Measurements from ENCODE around the gene COX4I2.

The COX4I2 gene

DNA sequence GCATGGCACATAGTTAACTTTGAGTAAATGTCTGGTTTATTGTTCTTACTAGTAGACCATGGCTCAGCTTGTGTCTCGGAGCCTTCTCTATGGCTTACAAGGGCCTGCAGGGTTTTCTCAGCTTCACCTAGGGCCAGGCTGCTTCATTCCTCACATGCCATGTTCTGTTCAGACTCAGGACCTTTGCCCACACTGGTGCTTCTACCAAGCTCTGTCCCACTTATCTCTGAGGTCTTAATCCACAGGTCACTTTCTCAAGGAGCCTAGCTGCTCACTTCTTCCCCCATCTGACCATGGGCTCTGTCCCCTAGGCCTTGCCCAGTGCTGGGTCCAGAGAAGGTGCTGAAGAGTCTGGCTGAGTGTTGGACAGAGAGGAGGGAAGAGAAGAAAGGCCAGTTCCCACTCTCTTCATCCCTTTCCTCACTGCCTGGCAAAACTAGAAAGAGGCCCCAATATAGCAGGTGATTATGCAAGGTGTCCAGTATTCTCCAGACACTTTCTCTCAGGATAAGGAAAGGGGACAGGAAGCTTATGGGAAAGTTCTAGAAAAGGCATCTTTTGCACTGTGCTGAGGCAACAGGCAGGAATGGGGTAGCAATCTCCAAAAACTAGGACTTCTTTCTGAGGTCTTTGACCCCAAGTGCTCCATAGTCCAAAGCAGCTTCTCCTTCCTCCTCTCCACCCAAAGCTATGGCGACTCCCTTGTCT is 40.0 kb downstream of the COX4I2 start:
- no peak for DNase-seq (ENCODE audit: low read depth)

DNA sequence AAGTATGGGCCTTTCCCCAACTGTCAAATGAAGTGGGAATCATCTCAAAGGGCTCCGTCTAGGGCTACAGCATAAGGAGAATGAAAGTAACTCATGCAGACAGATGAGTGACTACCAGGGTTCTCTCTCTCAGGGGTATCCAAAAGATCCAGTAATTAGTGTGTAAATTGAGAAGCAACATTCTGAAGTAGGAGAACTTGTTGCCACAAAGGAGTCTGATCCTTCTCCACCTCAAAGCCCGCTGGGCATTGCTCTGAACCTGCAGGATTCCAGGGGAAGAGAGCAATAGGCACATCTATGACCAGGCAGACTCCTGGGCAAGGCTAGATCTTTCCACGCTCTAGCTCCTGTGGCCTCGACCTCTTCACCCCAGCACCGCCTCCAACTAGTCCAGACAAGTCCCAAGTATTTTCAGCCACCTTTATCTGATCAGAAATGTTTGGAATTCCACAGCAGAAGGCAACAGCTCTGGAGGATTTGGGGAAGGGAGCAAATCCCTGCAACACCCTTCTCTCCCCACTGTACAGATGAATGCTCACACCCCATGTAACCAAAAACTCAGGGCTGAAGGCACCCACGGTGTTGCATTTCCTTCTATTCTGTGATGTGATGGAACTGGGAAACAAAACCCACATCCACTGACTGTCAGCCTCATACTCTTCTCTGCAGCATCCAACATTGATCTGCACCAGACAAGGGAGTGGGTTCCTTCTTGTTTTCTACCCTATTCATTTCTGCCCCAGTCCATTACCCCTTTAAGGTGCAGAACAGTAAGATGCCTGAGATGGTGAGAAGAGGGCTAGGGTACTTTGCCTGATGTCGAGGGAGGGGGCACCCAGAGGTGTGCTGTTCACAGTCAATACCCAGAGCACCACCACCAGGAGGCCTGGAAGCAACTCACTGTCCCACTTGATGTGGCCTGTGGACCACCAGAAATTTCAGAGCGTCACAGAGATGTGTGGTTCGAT is 41.0 kb downstream of the COX4I2 start:
- no peak for DNase-seq (ENCODE audit: low read depth)

- no peak for DNase-seq (ENCODE audit: low read depth)
These were observed 41.9 kb downstream of the COX4I2 start for GRCh38 chr20:31679357-31680285.

DNA sequence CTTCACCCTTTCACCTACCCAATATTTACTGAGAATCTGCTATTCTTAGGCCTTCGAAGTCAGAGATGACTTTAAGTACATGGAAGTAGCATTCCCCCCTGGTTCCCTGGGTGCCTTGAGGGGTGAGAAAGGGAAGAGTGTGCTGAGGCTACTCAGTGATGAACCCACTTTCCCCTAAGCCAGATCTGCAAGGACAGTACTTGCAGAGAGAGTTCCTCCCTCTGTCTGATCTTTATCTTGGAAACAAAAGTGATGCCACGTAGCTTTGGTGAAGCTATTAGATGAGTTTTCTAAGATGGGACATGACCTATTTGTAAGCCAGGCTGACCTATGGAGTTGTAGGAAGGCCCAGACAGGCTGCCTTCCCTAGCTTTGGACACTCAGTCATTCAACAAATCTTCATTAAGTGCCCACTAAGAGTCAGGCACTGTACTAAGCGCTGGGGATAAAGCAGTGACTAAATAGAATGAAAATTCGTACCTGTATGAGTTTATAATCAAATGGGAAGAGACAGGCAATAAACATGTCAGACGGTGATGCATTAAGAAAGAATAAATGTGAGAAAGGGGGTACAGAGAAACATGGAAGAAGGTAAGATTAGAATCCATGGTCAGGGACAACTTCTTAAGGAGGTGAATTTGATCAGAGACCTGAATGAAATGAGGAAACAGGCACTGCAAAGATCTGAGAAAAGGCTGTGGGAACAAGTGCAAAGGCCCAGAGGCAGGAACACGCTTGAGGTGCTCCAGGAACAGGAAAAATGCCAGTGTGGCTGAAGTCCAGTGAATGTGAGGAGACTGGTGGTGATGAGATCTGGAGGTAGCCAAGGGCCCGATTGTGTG is 42.8 kb downstream of the COX4I2 start:
- no peak for DNase-seq (ENCODE audit: low read depth)

GRCh38 chr20:31681128-31681727 is 43.5 kb downstream of the COX4I2 start:
- no peak for DNase-seq (ENCODE audit: low read depth)

DNA sequence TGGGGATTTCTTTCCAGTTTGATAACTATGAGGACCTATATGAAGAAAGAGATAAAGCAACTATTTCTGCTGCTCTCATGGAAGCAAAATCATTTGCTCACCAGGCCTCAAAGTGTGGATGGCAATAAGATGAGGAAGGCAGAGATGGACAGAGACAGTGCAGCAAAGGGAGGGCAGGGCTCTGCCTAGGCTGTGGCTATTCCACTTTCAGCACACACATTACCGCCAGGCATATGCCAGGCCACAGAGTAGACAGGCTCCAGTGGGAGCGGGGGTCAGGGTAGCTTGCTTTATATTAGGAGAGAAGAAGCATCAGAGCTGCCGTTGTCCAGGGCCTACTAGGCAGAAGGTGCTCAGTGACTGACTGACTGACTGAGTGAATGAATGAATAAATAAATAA is 44.1 kb downstream of the COX4I2 start:
- DNase-seq (ENCODE audit: low read depth) = no peak

DNA sequence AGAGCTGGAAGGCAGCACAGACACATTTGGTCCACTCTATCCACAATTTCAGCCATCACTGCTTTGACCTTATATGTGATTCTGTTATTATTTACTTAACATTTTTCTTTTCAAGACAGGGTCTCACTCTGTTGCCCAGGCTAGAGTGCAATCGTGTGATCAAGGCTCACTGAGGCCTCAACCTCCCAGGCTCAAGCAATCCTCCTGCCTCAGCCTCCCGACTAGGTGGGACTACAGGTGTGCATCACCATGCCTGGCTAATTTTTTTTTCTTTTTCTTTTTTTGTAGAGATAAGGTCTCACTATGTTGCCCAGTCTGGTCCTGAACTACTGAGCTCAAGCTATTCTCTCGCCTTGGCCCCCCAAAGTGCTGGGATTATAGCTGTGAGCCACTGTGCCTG is 44.6 kb downstream of the COX4I2 start:
- DNase-seq (ENCODE audit: low read depth) = no peak

DNA sequence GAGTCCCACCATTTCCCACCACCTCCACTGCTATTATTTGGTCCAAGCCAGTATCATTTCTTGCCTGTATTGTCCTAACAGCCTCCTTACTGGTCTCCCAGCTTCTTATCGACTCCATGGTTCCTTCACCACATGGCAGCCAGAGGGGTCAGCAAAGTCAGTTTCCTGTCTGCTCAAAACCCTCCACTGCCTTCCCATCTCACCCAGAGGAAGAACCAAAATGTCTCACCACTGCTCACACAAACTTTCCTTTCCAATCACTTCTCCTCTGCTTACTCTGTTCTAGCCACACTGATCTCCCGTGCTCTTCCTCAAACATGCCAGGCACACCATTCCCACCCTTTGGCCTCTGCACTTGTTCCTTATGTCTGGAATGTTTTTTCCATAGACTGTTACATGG is 45.2 kb downstream of the COX4I2 start:
- no peak for DNase-seq (ENCODE audit: low read depth)

- DNase-seq (ENCODE audit: low read depth) = no peak
These were observed 46.7 kb downstream of the COX4I2 start for GRCh38 chr20:31684153-31685015.

DNA sequence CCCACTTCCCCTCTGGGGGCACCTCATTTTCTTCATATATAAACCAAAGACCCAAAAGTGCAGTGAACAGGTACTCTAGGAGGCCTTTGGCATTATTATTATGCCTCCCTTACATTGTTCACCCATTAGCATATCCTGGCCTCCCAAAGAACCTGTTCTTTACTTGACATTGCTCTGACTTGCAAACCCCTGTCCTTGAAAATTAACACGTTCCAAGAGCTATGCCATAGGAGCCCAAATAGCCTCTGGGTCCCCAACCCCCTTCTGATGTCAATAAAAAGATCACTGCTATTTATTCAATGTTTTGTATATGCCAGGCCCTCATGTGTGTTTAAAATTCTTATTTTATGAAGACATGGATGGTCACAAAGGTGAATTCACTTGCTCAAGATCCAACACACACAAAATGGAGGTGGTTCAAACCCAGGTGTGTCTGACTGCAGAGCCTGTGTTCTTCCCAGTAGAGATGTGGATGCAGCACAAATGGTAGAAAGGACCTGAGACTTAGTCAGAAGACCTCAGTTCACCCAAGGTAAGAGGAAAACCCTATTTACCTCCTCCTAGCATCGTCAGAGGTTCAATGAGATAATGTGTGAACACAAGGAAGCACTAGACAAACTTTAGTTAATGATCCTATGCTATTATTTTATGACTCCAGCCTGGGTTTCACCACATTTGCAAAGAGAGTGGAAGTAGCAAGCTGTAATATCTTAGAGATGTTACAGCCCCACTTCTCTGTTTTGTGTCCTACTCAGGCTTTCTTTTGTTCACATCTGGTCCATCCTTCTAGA is 48.3 kb downstream of the COX4I2 start:
- DNase-seq (ENCODE audit: low read depth) = no peak

GRCh38 chr20:31687777-31688176 is 50.1 kb downstream of the COX4I2 start:
- no peak for DNase-seq (ENCODE audit: low read depth)

- no peak for DNase-seq (ENCODE audit: low read depth)
These were observed 51.4 kb downstream of the COX4I2 start for GRCh38 chr20:31689141-31689540.

- DNase-seq (ENCODE audit: low read depth) = no peak
These were observed 52.5 kb downstream of the COX4I2 start for GRCh38 chr20:31690124-31690666.

DNA sequence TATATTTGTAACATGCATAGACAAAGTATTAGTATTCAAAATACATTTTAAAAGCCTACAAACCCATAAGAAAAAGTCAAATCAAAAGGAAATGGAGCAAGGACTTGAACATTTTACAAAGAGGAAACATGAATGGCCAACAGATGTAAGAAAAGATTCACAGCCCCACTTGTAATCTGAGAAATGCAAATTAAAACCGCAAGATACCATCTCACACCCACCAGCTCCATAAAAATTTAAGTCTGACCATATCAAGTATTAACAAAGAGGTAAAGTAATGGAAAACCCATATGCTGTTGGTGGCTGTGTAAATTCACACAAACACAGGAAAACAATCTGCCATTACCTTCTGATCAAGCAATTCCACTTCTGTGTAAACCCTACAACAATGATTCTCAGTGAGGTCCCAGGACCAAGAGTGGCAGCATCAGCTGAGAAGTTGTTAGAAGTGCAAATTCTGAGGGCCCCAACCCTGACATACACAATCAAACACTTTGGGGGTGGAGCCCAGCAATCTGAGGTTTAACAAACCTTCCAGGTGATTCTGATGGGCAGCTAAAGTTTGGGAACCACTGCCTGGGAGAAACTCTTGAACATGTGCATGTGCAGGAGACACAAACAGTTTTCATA is 54.0 kb downstream of the COX4I2 start:
- no peak for DNase-seq (ENCODE audit: low read depth)

DNA sequence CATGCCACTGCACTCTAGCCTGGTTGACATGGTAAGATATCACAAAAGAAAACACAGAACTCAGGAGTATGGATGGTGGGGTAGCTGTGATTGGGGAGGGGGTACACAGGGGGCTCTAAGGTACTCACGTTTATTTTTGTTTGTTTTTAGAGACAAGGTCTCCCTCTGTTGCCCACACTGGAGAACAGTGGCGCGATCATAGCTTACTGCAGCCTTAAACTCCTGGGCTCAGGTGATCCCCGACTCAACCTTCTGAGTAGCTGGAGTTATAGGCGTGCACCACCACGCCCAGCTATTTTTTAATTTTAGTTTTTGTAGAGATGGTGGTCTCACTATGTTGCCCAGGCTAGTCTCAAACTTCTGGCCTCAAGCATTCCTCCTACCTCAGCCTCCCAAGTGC is 55.7 kb downstream of the COX4I2 start:
- DNase-seq (ENCODE audit: low read depth) = no peak

DNA sequence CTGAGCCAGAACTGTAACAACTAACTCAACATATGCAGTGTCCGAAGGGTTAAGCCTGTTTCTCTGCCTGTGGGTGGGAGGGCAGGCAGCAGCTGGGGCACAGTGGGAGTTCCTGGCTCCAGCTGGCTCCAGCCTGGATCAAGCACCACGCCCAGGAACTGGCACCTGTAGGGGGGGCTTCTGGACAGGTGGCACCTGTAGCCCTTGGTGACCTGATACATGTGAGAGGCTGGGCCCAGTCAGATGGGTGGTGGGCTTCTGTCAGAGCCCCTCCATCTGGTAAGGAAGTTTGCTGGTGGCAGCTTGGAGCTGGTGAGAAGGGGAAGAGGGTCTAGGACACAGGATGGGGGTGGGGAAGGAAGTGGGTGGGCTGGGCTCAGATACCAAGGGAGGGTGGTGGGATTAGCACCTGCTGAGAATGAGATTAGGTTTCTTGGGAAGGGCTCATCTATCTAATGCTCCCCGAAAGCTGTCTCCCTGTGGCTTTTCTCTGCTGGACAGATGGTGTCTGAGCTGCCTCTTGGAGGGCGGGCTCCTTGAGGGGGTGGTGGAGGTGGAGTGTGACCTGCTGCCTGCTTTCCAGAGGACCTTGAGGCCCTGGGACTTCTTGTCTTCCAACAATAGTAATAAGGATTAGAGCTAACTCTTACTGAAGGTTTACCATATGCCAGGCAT is 56.4 kb downstream of the COX4I2 start:
- no peak for DNase-seq (ENCODE audit: low read depth)
